Progenitor cell of endocrine pancreas (in vitro differentiated cells): ENCODE data around the gene TANC1. TPM values are rescaled to one million over a fixed set of nuclear protein-coding genes. Genes with fewer than 3 reads are reported as not detected.

Experiments
- DNase-seq: peaks from one replicate; pipeline ENCODE4 v3.0.0; 2021; ENCODE audit warnings: low spot score; ENCODE audit not compliant: unreplicated experiment
- H3K27ac Mint-ChIP-seq: 2 replicates; pipeline ENCODE4 v1.8.0; 2021; ENCODE audit warnings: mild to moderate bottlenecking, moderate library complexity, mixed read lengths
- H3K27me3 Mint-ChIP-seq: 2 replicates; pipeline ENCODE4 v1.8.0; 2021; ENCODE audit warnings: mixed read lengths
- H3K36me3 Mint-ChIP-seq: 2 replicates; pipeline ENCODE4 v1.8.0; 2022; ENCODE audit warnings: mixed read lengths; ENCODE audit not compliant: insufficient read depth
- H3K4me1 Mint-ChIP-seq: 2 replicates; pipeline ENCODE4 v1.8.0; 2021; ENCODE audit warnings: low read depth, mixed read lengths
- H3K4me3 Mint-ChIP-seq: 2 replicates; pipeline ENCODE4 v1.8.0; 2021; ENCODE audit warnings: low read depth, mild to moderate bottlenecking, moderate library complexity, mixed read lengths
- H3K9me3 Mint-ChIP-seq: 2 replicates; pipeline ENCODE4 v1.8.0; 2021; ENCODE audit warnings: low read depth, mixed read lengths
- CTCF ChIP-seq: fragments of 200-600 bp; sonication (generic); IDR thresholded peaks from one replicate; pipeline ENCODE4 v1.5.0; 2021; ENCODE audit warnings: antibody characterized with exemption, mild to moderate bottlenecking; ENCODE audit not compliant: unreplicated experiment
- total RNA-seq: library from RNA; stranded (reverse); gene quantifications from 2 replicates; pipeline ENCODE4 v1.2.1, GENCODE V29; 2021

The TANC1 gene
- total RNA-seq, 1 donor from 2014 or later: 29.8 TPM

GRCh38 chr2:158948964-158949699 is 19.3 kb upstream of the TANC1 start:
- Mint-ChIP-seq H3K27me3 (no peaks in the 10 kb centered on the region), H3K4me1 (peaks cover 25% of the 10 kb centered on the region), H3K27ac (peak overlapping the region; percentile 95), H3K4me3 (no peak overlapping the region), H3K36me3 (peaks cover 1% of the 10 kb centered on the region), H3K9me3 (peaks cover 4% of the 10 kb centered on the region)
- no peak for DNase-seq
- no peak for TF ChIP-seq CTCF

- H3K27ac Mint-ChIP-seq: peak overlapping the region; percentile 94
- H3K4me1 Mint-ChIP-seq: peaks cover 22% of the 10 kb centered on the region
- no peak for DNase-seq
- H3K27me3 Mint-ChIP-seq: no peaks in the 10 kb centered on the region
- no peak for TF ChIP-seq CTCF
- peaks cover 4% of the 10 kb centered on the region for H3K9me3 Mint-ChIP-seq
- no peak overlapping the region for H3K4me3 Mint-ChIP-seq
- H3K36me3 Mint-ChIP-seq: no peaks in the 10 kb centered on the region
These were observed 15.0 kb upstream of the TANC1 start for GRCh38 chr2:158953454-158953853.

- Mint-ChIP-seq H3K4me1 (peaks cover 16% of the 10 kb centered on the region), H3K36me3 (no peaks in the 10 kb centered on the region), H3K27me3 (no peaks in the 10 kb centered on the region), H3K27ac (peak overlapping the region; percentile 94), H3K4me3 (no peak overlapping the region), H3K9me3 (peaks cover 4% of the 10 kb centered on the region)
- DNase-seq: no peak
- TF ChIP-seq CTCF: no peak
These were observed 14.3 kb upstream of the TANC1 start for GRCh38 chr2:158953926-158954763.

- H3K4me3 Mint-ChIP-seq: no peak overlapping the region
- peaks cover 10% of the 10 kb centered on the region for H3K4me1 Mint-ChIP-seq
- H3K36me3 Mint-ChIP-seq: no peaks in the 10 kb centered on the region
- H3K27ac Mint-ChIP-seq: no peak overlapping the region
- TF ChIP-seq CTCF: no peak
- no peak for DNase-seq
- no peaks in the 10 kb centered on the region for H3K27me3 Mint-ChIP-seq
- H3K9me3 Mint-ChIP-seq: peaks cover 4% of the 10 kb centered on the region
These were observed 12.5 kb upstream of the TANC1 start for GRCh38 chr2:158955842-158956365.

GRCh38 chr2:158958365-158958764 is 10.1 kb upstream of the TANC1 start:
- Mint-ChIP-seq H3K4me3 (no peak overlapping the region), H3K4me1 (peaks cover 15% of the 10 kb centered on the region), H3K9me3 (peaks cover 4% of the 10 kb centered on the region), H3K27me3 (peaks cover 5% of the 10 kb centered on the region), H3K36me3 (no peaks in the 10 kb centered on the region), H3K27ac (no peak overlapping the region)
- TF ChIP-seq CTCF: no peak
- DNase-seq: no peak
